ENCODE measurements around the gene HDAC11. TPM values are rescaled to one million over a fixed set of nuclear protein-coding genes. Genes with fewer than 3 reads are reported as not detected.
"Not testable (repeated sequence)": the region's sequence is repeated elsewhere in the genome, so short reads cannot be mapped to it uniquely, and the experiment has no call there.

HDAC11 gene
- total RNA-seq, 3 donors from 2014 or later, result 2.0 to 2.6 (median 2.3) TPM

DNA sequence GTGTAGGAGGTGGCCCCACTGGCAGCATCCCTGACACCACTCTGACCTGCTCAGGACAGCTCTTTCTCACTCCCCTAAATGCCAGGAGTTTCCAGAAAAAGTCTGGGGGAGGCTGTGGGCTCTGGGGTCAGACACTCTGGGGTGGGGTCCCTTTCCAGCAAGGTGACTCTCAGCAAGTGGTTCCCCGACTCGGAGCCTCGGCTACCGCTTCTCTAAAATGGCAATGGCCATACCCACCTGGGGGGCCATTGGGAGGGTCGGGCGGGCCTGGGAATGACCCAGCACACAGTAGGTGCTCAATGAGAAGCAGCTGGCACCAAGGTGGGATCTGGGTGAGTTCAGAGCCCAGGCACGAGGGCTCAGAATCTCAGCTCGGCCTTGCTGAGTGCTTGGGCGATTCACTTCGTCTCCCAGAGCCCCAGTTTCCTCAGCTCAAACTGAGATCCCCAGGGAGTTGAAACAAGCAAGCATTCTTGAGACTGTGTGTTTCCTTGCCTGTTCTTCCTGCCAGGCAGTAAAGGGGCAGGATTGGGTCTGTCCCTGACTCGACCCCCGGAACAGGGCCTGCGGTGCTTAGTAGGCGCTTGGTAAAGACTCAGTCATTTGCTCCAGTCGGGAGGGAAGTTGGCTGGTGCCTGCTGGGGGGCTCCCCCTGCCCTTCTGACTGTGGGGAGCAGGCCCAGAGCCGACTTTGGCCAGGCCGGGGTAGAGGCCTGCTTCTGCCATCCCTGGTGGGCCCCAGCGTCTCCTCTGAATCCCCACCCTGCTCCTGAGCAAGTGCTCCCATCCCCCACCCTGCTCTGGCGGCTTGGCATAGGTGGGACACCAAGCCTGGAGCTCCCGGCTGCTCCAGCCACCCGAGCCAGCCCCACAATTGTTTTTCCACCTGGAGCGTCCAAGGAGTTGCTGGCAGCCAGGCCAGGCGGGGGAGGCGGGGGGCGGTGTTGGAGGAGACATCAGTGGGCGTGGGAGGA lies 36.0 kb downstream of the HDAC11 start:
- no peaks in the 10 kb centered on the region for H3K9me3 Mint-ChIP-seq
- H3K4me3 Mint-ChIP-seq, result no peak overlapping the region
- H3K4me1 Mint-ChIP-seq (ENCODE audit: low read depth), result no peaks in the 10 kb centered on the region
- H3K36me3 Mint-ChIP-seq (ENCODE audit: insufficient read depth), result no peaks in the 10 kb centered on the region
- ATAC-seq (no peak), DNase-seq (no peak)
- H3K27me3 Mint-ChIP-seq (ENCODE audit: low read depth), result no peaks in the 10 kb centered on the region

DNA sequence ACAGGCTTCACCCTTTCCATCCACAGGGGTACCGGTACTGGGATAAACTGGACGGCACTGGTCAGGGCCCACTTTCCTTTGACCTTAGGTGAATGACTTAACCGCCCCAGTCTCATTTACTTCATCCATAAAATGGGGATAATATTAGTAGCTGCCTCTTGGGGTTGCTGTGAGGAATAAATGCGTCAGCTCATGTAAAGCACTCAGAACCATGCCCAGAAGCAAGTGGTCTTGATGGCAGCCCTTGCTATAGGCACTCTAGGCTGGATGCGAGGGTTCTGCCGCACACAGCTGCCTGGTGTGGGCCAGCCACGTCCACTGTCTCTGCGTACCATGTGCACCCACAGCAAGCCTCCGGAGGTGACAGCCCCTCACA lies 36.6 kb downstream of the HDAC11 start:
- Mint-ChIP-seq H3K9me3 (peaks cover 6% of the 10 kb centered on the region), H3K27me3 (ENCODE audit: low read depth) (no peaks in the 10 kb centered on the region), H3K36me3 (ENCODE audit: insufficient read depth) (no peaks in the 10 kb centered on the region), H3K4me3 (no peak overlapping the region), H3K4me1 (ENCODE audit: low read depth) (no peaks in the 10 kb centered on the region)
- ATAC-seq, result no peak
- DNase-seq, result no peak

DNA sequence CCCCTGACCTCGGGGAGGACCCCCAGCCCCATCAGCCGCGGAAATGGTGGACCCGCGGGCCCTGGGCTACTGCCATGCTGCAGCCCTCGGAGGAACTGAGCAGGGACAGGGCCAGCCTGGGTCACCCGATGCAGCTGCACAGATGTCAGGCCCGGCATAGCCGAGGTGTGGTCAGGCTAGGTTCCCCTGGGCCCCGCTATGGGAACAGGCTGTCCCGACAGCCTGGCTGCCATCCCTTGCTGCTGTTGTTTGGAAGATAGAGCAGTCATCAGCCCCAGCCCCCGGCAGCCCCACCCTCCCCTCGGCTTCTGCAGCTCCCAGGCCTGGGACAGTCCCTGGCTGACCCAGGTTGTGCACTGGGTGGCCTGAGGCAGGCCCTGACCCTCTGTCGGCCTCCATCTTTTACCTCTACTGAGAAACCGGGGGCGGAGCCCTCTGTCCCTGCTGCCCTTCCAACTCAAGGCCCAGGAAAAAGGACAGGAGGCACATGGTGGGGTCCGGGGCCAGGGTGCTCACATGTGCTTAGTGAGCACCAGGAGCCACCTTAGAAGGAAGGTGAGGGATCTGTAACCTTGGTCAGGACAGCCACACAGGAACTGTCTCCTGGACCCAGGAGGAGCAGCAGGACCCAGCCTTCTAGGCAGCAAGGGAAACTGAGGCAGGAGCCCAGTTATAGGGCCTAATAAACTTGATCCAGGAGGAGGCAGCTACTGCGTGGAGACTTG lies 37.3 kb downstream of the HDAC11 start:
- Mint-ChIP-seq H3K9me3 (peaks cover 8% of the 10 kb centered on the region), H3K36me3 (ENCODE audit: insufficient read depth) (no peaks in the 10 kb centered on the region), H3K27me3 (ENCODE audit: low read depth) (no peaks in the 10 kb centered on the region), H3K4me3 (no peak overlapping the region), H3K4me1 (ENCODE audit: low read depth) (no peaks in the 10 kb centered on the region)
- no peak for DNase-seq
- no peak for ATAC-seq

- no peak overlapping the region for H3K4me3 Mint-ChIP-seq
- no peak for ATAC-seq
- H3K27me3 Mint-ChIP-seq (ENCODE audit: low read depth), result no peaks in the 10 kb centered on the region
- DNase-seq, result no peak
- H3K9me3 Mint-ChIP-seq, result peaks cover 8% of the 10 kb centered on the region
- no peaks in the 10 kb centered on the region for H3K4me1 Mint-ChIP-seq (ENCODE audit: low read depth)
- H3K36me3 Mint-ChIP-seq (ENCODE audit: insufficient read depth), result no peaks in the 10 kb centered on the region
Measured at GRCh38 chr3:13518516-13518953, 38.4 kb downstream of the HDAC11 start.

GRCh38 chr3:13519006-13519791 lies 39.1 kb downstream of the HDAC11 start:
- no peak for ATAC-seq
- DNase-seq, result no peak
- Mint-ChIP-seq H3K36me3 (ENCODE audit: insufficient read depth) (no peaks in the 10 kb centered on the region), H3K9me3 (peaks cover 8% of the 10 kb centered on the region), H3K4me1 (ENCODE audit: low read depth) (no peaks in the 10 kb centered on the region), H3K4me3 (no peak overlapping the region), H3K27me3 (ENCODE audit: low read depth) (no peaks in the 10 kb centered on the region)

GRCh38 chr3:13520326-13520880 lies 40.3 kb downstream of the HDAC11 start:
- no peak for ATAC-seq
- no peaks in the 10 kb centered on the region for H3K4me1 Mint-ChIP-seq (ENCODE audit: low read depth)
- no peak for DNase-seq
- H3K4me3 Mint-ChIP-seq, result no peak overlapping the region
- H3K27me3 Mint-ChIP-seq (ENCODE audit: low read depth), result no peaks in the 10 kb centered on the region
- peaks cover 8% of the 10 kb centered on the region for H3K9me3 Mint-ChIP-seq
- H3K36me3 Mint-ChIP-seq (ENCODE audit: insufficient read depth), result no peaks in the 10 kb centered on the region

- Mint-ChIP-seq H3K4me1 (ENCODE audit: low read depth) (no peaks in the 10 kb centered on the region), H3K4me3 (no peak overlapping the region), H3K27me3 (ENCODE audit: low read depth) (no peaks in the 10 kb centered on the region), H3K36me3 (ENCODE audit: insufficient read depth) (no peaks in the 10 kb centered on the region), H3K9me3 (peaks cover 8% of the 10 kb centered on the region)
- DNase-seq (no peak), ATAC-seq (no peak)
Measured at GRCh38 chr3:13521309-13521708, 41.2 kb downstream of the HDAC11 start.

GRCh38 chr3:13521749-13522148 lies 41.6 kb downstream of the HDAC11 start:
- not testable (repeated sequence) for H3K9me3 Mint-ChIP-seq; H3K4me1 Mint-ChIP-seq (ENCODE audit: low read depth); H3K27me3 Mint-ChIP-seq (ENCODE audit: low read depth); DNase-seq; ATAC-seq; H3K36me3 Mint-ChIP-seq (ENCODE audit: insufficient read depth); H3K4me3 Mint-ChIP-seq

- DNase-seq (no peak), ATAC-seq (no peak)
- Mint-ChIP-seq H3K4me3 (no peak overlapping the region), H3K27me3 (ENCODE audit: low read depth) (no peaks in the 10 kb centered on the region), H3K9me3 (peaks cover 8% of the 10 kb centered on the region), H3K36me3 (ENCODE audit: insufficient read depth) (no peaks in the 10 kb centered on the region), H3K4me1 (ENCODE audit: low read depth) (no peaks in the 10 kb centered on the region)
Measured at GRCh38 chr3:13522236-13522635, 42.1 kb downstream of the HDAC11 start.

DNA sequence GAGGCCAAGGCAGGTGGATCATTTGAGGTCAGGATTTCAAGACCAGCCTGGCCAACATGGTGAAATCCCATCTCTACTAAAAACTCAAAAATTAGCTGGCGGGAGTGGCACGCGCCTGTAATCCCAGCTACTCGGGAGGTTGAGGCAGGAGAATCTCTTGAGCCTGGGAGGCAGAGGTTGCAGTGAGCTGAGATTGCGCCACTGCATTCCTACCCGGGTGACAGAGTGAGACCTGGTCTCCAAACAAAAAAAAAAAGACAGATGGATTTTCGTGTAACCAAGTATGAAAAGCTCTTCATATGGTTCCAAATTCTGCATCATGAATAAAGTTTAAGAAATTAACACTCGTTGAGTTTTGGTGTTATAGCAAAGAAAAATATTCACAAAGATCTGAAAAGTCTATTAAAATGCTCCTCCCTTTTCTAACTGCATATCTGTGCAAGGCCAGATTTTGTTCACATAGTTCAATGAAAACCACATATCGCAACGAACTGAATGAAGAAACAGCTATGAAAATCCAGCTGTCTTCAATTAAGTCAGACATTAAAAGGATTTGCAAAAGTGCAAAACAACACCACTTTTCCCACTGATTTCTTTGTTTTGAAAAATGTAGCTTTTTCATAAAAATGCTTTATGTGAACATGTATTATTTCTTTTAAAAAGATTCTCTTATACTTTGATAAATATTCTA lies 45.0 kb downstream of the HDAC11 start:
- DNase-seq, result no peak

DNA sequence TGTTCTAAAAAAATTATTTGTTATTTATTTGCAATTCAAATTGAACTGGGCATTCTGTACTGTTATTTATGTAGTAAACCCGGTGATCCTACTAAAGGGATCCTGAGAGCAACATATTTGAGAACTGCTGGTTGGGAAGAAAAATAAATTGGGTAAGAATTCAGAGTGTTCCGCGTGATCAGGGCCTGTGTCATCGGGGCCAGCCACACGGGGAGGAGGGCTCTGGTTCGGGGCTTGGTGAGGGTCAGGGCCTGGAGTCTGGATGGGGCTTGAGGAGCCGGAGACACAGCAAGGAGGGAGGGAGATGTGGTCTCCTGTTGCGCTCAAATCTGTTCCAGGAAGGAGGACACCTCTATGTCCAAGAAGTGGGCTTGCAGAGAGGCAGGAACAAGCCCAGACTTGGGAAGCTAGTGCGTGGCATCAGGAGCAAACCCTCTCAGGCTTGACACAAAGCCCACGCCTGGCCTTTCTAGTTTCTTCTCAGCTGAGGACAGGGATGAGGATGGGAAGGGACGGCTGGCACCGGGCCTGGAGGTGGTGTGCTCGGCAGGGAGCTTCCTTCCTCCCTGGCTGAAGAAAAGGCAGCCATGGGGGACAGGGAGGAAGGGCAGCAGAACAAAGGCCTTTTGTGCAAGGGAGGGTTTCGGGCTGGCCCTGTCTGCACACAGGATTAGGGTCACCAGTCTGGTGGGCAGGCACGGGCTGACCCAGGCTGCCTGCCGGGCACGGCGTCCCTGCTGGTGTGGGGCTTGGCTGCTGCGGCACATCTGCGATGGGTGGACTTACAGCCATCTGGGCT lies 45.9 kb downstream of the HDAC11 start:
- Mint-ChIP-seq H3K27me3 (ENCODE audit: low read depth) (peaks cover 3% of the 10 kb centered on the region), H3K36me3 (ENCODE audit: insufficient read depth) (no peaks in the 10 kb centered on the region), H3K4me3 (no peak overlapping the region), H3K9me3 (peaks cover 8% of the 10 kb centered on the region), H3K4me1 (ENCODE audit: low read depth) (no peaks in the 10 kb centered on the region)
- no peak for DNase-seq
- no peak for ATAC-seq

More for the DNA sequence above, 45.0 kb downstream of the HDAC11 start:
- H3K27me3 Mint-ChIP-seq (ENCODE audit: low read depth), result peaks cover 3% of the 10 kb centered on the region
- H3K36me3 Mint-ChIP-seq (ENCODE audit: insufficient read depth), result no peaks in the 10 kb centered on the region
- no peaks in the 10 kb centered on the region for H3K4me1 Mint-ChIP-seq (ENCODE audit: low read depth)
- H3K9me3 Mint-ChIP-seq, result peaks cover 8% of the 10 kb centered on the region
- no peak for ATAC-seq
- no peak overlapping the region for H3K4me3 Mint-ChIP-seq

- H3K4me3 Mint-ChIP-seq, result no peak overlapping the region
- no peaks in the 10 kb centered on the region for H3K36me3 Mint-ChIP-seq (ENCODE audit: insufficient read depth)
- no peak for DNase-seq
- H3K9me3 Mint-ChIP-seq, result peaks cover 3% of the 10 kb centered on the region
- no peaks in the 10 kb centered on the region for H3K4me1 Mint-ChIP-seq (ENCODE audit: low read depth)
- H3K27me3 Mint-ChIP-seq (ENCODE audit: low read depth), result peaks cover 3% of the 10 kb centered on the region
- no peak for ATAC-seq
Measured at GRCh38 chr3:13526626-13526949, 46.5 kb downstream of the HDAC11 start.

- peaks cover 3% of the 10 kb centered on the region for H3K27me3 Mint-ChIP-seq (ENCODE audit: low read depth)
- H3K4me3 Mint-ChIP-seq, result no peak overlapping the region
- H3K4me1 Mint-ChIP-seq (ENCODE audit: low read depth), result no peaks in the 10 kb centered on the region
- ATAC-seq (no peak), DNase-seq (no peak)
- H3K36me3 Mint-ChIP-seq (ENCODE audit: insufficient read depth), result no peaks in the 10 kb centered on the region
- H3K9me3 Mint-ChIP-seq, result no peaks in the 10 kb centered on the region
Measured at GRCh38 chr3:13528217-13528867, 48.2 kb downstream of the HDAC11 start.

Measured in activated T-cell treated with anti-CD3 and anti-CD28 coated beads, Interleukin-2, amount 50 U/mL, for 4 hours (primary cell).